Activated CD8-positive, alpha-beta memory T cell treated with anti-CD3 and anti-CD28 coated beads, Interleukin-2, amount 50 U/mL, for 1 hour (primary cell): Measurements from ENCODE around the gene FBXO10.
"Not testable (repeated sequence)": the region's sequence is repeated elsewhere in the genome, so short reads cannot be mapped to it uniquely, and the experiment has no call there.

Experiments used
- DNase-seq: peaks from one replicate; pipeline ENCODE4 v3.0.0-alpha.2; 2020; ENCODE audit errors: extremely low read depth

Gene FBXO10

GRCh38 chr9:37550781-37551180, 25.4 kb downstream of the FBXO10 start:
- DNase-seq: no peak

GRCh38 chr9:37549527-37549926, 26.7 kb downstream of the FBXO10 start:
- DNase-seq: no peak

GRCh38 chr9:37547328-37547878, 28.8 kb downstream of the FBXO10 start:
- DNase-seq: no peak

- no peak for DNase-seq
Measured at GRCh38 chr9:37543468-37543867, 32.7 kb downstream of the FBXO10 start.

GRCh38 chr9:37542895-37543294, 33.3 kb downstream of the FBXO10 start:
- no peak for DNase-seq

- no peak for DNase-seq
Measured at GRCh38 chr9:37542488-37542887, 33.7 kb downstream of the FBXO10 start.

- no peak for DNase-seq
Measured at GRCh38 chr9:37541465-37541864, 34.7 kb downstream of the FBXO10 start.

GRCh38 chr9:37540634-37541033, 35.5 kb downstream of the FBXO10 start:
- DNase-seq: no peak

- no peak for DNase-seq
Measured at GRCh38 chr9:37539634-37540033, 36.5 kb downstream of the FBXO10 start.

GRCh38 chr9:37538099-37538498, 38.1 kb downstream of the FBXO10 start:
- DNase-seq: no peak

GRCh38 chr9:37534901-37535300, 41.3 kb downstream of the FBXO10 start:
- DNase-seq: no peak

GRCh38 chr9:37534412-37534811, 41.8 kb downstream of the FBXO10 start:
- no peak for DNase-seq

- no peak for DNase-seq
Measured at GRCh38 chr9:37531699-37532098, 44.5 kb downstream of the FBXO10 start.

- peak; percentile 37 for DNase-seq
Measured at GRCh38 chr9:37528652-37529471, 47.3 kb downstream of the FBXO10 start.

GRCh38 chr9:37523916-37524315, 52.3 kb downstream of the FBXO10 start:
- DNase-seq: no peak

GRCh38 chr9:37522971-37523370, 53.2 kb downstream of the FBXO10 start:
- DNase-seq: no peak

- no peak for DNase-seq
Measured at GRCh38 chr9:37521111-37521510, 55.1 kb downstream of the FBXO10 start.

GRCh38 chr9:37520641-37521040, 55.5 kb downstream of the FBXO10 start:
- no peak for DNase-seq

GRCh38 chr9:37517923-37518322, 58.3 kb downstream of the FBXO10 start:
- no peak for DNase-seq

GRCh38 chr9:37515620-37516258, 60.4 kb downstream of the FBXO10 start:
- no peak for DNase-seq

GRCh38 chr9:37514999-37515398, 61.2 kb downstream of the FBXO10 start:
- no peak for DNase-seq

- DNase-seq: not testable (repeated sequence)
Measured at GRCh38 chr9:37514415-37514814, 61.8 kb downstream of the FBXO10 start.

- peak; percentile 40 for DNase-seq
Measured at GRCh38 chr9:37512437-37512836, 63.7 kb downstream of the FBXO10 start.
